ENCODE results near the gene SLC2A1. TPM values are rescaled to one million over a fixed set of nuclear protein-coding genes. Genes with fewer than 3 reads are reported as not detected.
A peak's percentile ranks its signal among the peaks of the same experiment; 100 is the strongest.

Gene SLC2A1
- total RNA-seq, 2 donors from 2014 or later, result 119 to 147 TPM

GRCh38 chr1:42933610-42934491 lies 24.8 kb downstream of the SLC2A1 start:
- peaks cover 25 to 37% of the 10 kb centered on the region in 2 donors for H3K4me1 ChIP-seq (ENCODE audit: control insufficient read depth in 1 of 2, low read depth in 2 of 2)
- DNase-seq (ENCODE audit: low spot score), result no peak
- no peaks in the 10 kb centered on the region for H3K27me3 ChIP-seq (replicated peaks; ENCODE audit: insufficient read depth)
- ATAC-seq (ENCODE audit: insufficient number of reproducible peaks, low FRiP score, low read depth), result no peak
- no peaks in the 10 kb centered on the region for H3K9me3 ChIP-seq
- no peak overlapping the region for H3K4me3 ChIP-seq
- no peak for TF ChIP-seq CTCF (IDR thresholded peaks at IDR 0.05)
- peaks cover 9% of the 10 kb centered on the region for H3K36me3 ChIP-seq
- H3K27ac ChIP-seq, result peak overlapping the region in 1 of 2 donors; percentile 5

GRCh38 chr1:42933060-42933586 lies 25.5 kb downstream of the SLC2A1 start:
- Histone ChIP-seq H3K9me3 (no peaks in the 10 kb centered on the region), H3K36me3 (peaks cover 16% of the 10 kb centered on the region), H3K27ac (no peak overlapping the region), H3K4me1 (ENCODE audit: control insufficient read depth in 1 of 2, low read depth in 2 of 2) (peaks cover 25 to 30% of the 10 kb centered on the region in 2 donors), H3K27me3 (replicated peaks; ENCODE audit: insufficient read depth) (no peaks in the 10 kb centered on the region), H3K4me3 (no peak overlapping the region)
- no peak for DNase-seq (ENCODE audit: low spot score)
- ATAC-seq (ENCODE audit: insufficient number of reproducible peaks, low FRiP score, low read depth), result no peak
- TF ChIP-seq CTCF (IDR thresholded peaks at IDR 0.05), result no peak

GRCh38 chr1:42932442-42932941 lies 26.2 kb downstream of the SLC2A1 start:
- Histone ChIP-seq H3K9me3 (no peaks in the 10 kb centered on the region), H3K4me3 (no peak overlapping the region), H3K36me3 (peaks cover 22% of the 10 kb centered on the region), H3K27ac (peak overlapping the region; percentile 10 to 62), H3K4me1 (ENCODE audit: control insufficient read depth in 1 of 2, low read depth in 2 of 2) (peaks cover 25 to 26% of the 10 kb centered on the region in 2 donors), H3K27me3 (replicated peaks; ENCODE audit: insufficient read depth) (no peaks in the 10 kb centered on the region)
- no peak for ATAC-seq (ENCODE audit: insufficient number of reproducible peaks, low FRiP score, low read depth)
- TF ChIP-seq CTCF (IDR thresholded peaks at IDR 0.05), result no peak
- no peak for DNase-seq (ENCODE audit: low spot score)

- Histone ChIP-seq H3K9me3 (no peaks in the 10 kb centered on the region), H3K27me3 (replicated peaks; ENCODE audit: insufficient read depth) (no peaks in the 10 kb centered on the region), H3K27ac (peak overlapping the region; percentile 10 to 62), H3K4me1 (ENCODE audit: control insufficient read depth in 1 of 2, low read depth in 2 of 2) (peaks cover 25% of the 10 kb centered on the region in 2 donors), H3K4me3 (no peak overlapping the region), H3K36me3 (peaks cover 28% of the 10 kb centered on the region)
- ATAC-seq (ENCODE audit: insufficient number of reproducible peaks, low FRiP score, low read depth) (no peak), DNase-seq (ENCODE audit: low spot score) (no peak)
- TF ChIP-seq CTCF (IDR thresholded peaks at IDR 0.05), result no peak
Observed at GRCh38 chr1:42931911-42932422, 26.7 kb downstream of the SLC2A1 start.

- TF ChIP-seq CTCF (IDR thresholded peaks at IDR 0.05), result peak; percentile 56
- ATAC-seq (ENCODE audit: insufficient number of reproducible peaks, low FRiP score, low read depth) (no peak), DNase-seq (ENCODE audit: low spot score) (no peak)
- peaks cover 36% of the 10 kb centered on the region for H3K36me3 ChIP-seq
- peaks cover 17 to 21% of the 10 kb centered on the region in 2 donors for H3K4me1 ChIP-seq (ENCODE audit: control insufficient read depth in 1 of 2, low read depth in 2 of 2)
- H3K4me3 ChIP-seq, result no peak overlapping the region
- peak overlapping the region in 1 of 2 donors; percentile 62 for H3K27ac ChIP-seq
- no peaks in the 10 kb centered on the region for H3K9me3 ChIP-seq
- H3K27me3 ChIP-seq (replicated peaks; ENCODE audit: insufficient read depth), result no peaks in the 10 kb centered on the region
Observed at GRCh38 chr1:42931108-42931539, 27.5 kb downstream of the SLC2A1 start.
